Measurements from ENCODE around the gene GRIA4. TPM values are rescaled to one million over a fixed set of nuclear protein-coding genes. Genes with fewer than 3 reads are reported as not detected.
A peak's percentile ranks its signal among the peaks of the same experiment; 100 is the strongest.

Gene GRIA4
- total and polyA plus RNA-seq, 5 donors from 2014 or later: not detected

DNA sequence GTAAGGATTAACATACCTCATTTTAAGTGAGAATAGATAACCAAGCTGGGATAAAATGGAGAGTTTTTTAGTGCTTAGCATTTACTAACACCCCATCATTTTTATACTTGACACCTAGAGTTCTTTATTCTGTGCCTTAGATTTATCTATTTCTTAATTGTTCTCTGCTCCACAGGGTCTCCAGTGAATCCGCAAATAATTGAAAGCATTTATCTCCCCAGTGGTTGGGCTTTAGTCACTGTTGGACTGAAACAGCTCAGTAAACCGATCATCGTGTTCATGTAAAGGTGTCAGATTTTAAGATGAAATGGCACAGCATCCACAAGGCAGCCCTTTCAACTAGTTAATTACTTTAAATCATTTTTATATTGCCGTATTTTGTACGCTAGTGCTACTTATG lies 17.8 kb upstream of the GRIA4 start:
- Mint-ChIP-seq H3K9me3 (peaks cover 0 to 2% (median 0%) of the 10 kb centered on the region in 7 donors), H3K27me3 (no peaks in the 10 kb centered on the region), H3K4me1 (no peaks in the 10 kb centered on the region), H3K27ac (no peak overlapping the region), H3K36me3 (no peaks in the 10 kb centered on the region), H3K4me3 (no peak overlapping the region)
- Histone ChIP-seq H3K36me3 (ENCODE audit: control insufficient read depth, insufficient read depth, low read length) (no peaks in the 10 kb centered on the region), H3K27me3 (ENCODE audit: control insufficient read depth, insufficient read depth, low read length) (no peaks in the 10 kb centered on the region), H3K4me3 (ENCODE audit: low read depth, low read length) (no peak overlapping the region), H3K27ac (ENCODE audit: insufficient read depth, low read length, poor library complexity, severe bottlenecking) (no peak overlapping the region), H3K9me3 (ENCODE audit: control insufficient read depth in 2 of 2, low read length in 2 of 2) (no peaks in the 10 kb centered on the region), H3K4me1 (ENCODE audit: control insufficient read depth, insufficient read depth, low read length, poor library complexity, severe bottlenecking) (no peaks in the 10 kb centered on the region)
- no peak for ATAC-seq (ENCODE audit: low read depth in 2 of 2)
- no peak for DNase-seq

DNA sequence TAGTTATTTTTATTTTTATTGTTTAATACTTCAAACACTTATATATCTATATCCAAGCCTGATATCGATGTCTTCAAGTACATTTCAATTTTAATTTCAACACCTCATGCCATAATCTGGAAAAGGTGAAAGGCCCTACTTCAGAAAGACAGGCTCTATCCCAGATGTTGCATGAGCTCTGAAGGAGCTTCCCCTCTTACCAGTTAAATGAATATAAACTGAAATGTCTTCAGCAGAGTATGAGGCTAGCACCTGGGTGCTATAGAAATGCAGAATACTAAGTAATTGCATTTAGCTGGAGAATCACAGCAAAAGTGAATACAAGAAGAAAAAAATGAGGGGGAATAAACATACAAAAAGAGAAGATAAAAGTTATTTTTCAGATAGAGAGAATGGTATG lies 11.5 kb upstream of the GRIA4 start:
- Histone ChIP-seq H3K27me3 (ENCODE audit: control insufficient read depth, insufficient read depth, low read length) (no peaks in the 10 kb centered on the region), H3K4me1 (ENCODE audit: control insufficient read depth, insufficient read depth, low read length, poor library complexity, severe bottlenecking) (no peaks in the 10 kb centered on the region), H3K4me3 (ENCODE audit: low read depth, low read length) (no peak overlapping the region), H3K36me3 (ENCODE audit: control insufficient read depth, insufficient read depth, low read length) (no peaks in the 10 kb centered on the region), H3K9me3 (ENCODE audit: control insufficient read depth in 2 of 2, low read length in 2 of 2) (no peaks in the 10 kb centered on the region), H3K27ac (ENCODE audit: insufficient read depth, low read length, poor library complexity, severe bottlenecking) (no peak overlapping the region)
- DNase-seq (no peak), ATAC-seq (ENCODE audit: low read depth in 2 of 2) (no peak)
- Mint-ChIP-seq H3K4me3 (no peak overlapping the region), H3K27ac (no peak overlapping the region), H3K36me3 (no peaks in the 10 kb centered on the region), H3K9me3 (peaks cover 0 to 2% (median 0%) of the 10 kb centered on the region in 7 donors), H3K27me3 (peaks cover 5% of the 10 kb centered on the region), H3K4me1 (no peaks in the 10 kb centered on the region)

GRCh38 chr11:105603156-105603555 lies 6.7 kb upstream of the GRIA4 start:
- Histone ChIP-seq H3K27me3 (ENCODE audit: control insufficient read depth, insufficient read depth, low read length) (peaks cover 1% of the 10 kb centered on the region), H3K36me3 (ENCODE audit: control insufficient read depth, insufficient read depth, low read length) (no peaks in the 10 kb centered on the region), H3K4me3 (ENCODE audit: low read depth, low read length) (no peak overlapping the region), H3K4me1 (ENCODE audit: control insufficient read depth, insufficient read depth, low read length, poor library complexity, severe bottlenecking) (no peaks in the 10 kb centered on the region), H3K27ac (ENCODE audit: insufficient read depth, low read length, poor library complexity, severe bottlenecking) (no peak overlapping the region), H3K9me3 (ENCODE audit: control insufficient read depth in 2 of 2, low read length in 2 of 2) (no peaks in the 10 kb centered on the region)
- Mint-ChIP-seq H3K27me3 (peaks cover 5% of the 10 kb centered on the region), H3K4me3 (no peak overlapping the region), H3K36me3 (no peaks in the 10 kb centered on the region), H3K27ac (peak overlapping the region in 1 of 3 donors; percentile 38), H3K9me3 (peaks cover 0 to 4% (median 0%) of the 10 kb centered on the region in 7 donors), H3K4me1 (no peaks in the 10 kb centered on the region)
- no peak for ATAC-seq (ENCODE audit: low read depth in 2 of 2)
- no peak for DNase-seq

DNA sequence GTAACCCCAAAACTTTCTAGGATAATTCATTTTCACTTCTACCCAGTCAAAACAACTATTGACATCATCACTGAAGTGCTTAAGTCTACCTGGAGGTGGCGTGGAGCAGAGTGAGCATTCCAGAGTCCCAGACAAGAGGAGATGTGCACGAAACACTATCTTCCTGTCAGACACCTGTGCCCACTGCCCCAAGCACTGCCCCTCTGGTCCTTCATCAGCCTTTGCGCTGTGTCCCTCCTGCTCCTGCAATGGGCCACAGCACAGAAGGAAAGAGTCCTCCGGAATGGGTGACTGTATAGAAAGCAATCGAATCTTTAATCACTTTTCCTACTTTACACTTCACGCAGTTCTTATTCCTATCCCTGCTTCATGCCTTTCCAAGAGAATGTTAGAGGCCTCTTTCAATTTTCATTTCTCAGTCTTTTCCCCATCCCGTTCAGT lies 512 bp upstream of the GRIA4 start:
- ATAC-seq (ENCODE audit: low read depth in 2 of 2) (peak; percentile 34 to 57), DNase-seq (peak in 1 of 3 donors; percentile 16)
- H3K4me1 ChIP-seq (ENCODE audit: control insufficient read depth, insufficient read depth, low read length, poor library complexity, severe bottlenecking): no peaks in the 10 kb centered on the region
- no peaks in the 10 kb centered on the region for H3K36me3 ChIP-seq (ENCODE audit: control insufficient read depth, insufficient read depth, low read length)
- peaks cover 0 to 7% (median 0%) of the 10 kb centered on the region in 7 donors for H3K9me3 Mint-ChIP-seq
- peaks cover 19% of the 10 kb centered on the region for H3K27me3 ChIP-seq (ENCODE audit: control insufficient read depth, insufficient read depth, low read length)
- no peaks in the 10 kb centered on the region for H3K9me3 ChIP-seq (ENCODE audit: control insufficient read depth in 2 of 2, low read length in 2 of 2)
- no peak overlapping the region for H3K4me3 ChIP-seq (ENCODE audit: low read depth, low read length)
- peaks cover 34% of the 10 kb centered on the region for H3K27me3 Mint-ChIP-seq
- H3K27ac ChIP-seq (ENCODE audit: insufficient read depth, low read length, poor library complexity, severe bottlenecking): no peak overlapping the region
- peaks cover 0 to 25% (median 4%) of the 10 kb centered on the region in 4 donors for H3K4me1 Mint-ChIP-seq
- peak overlapping the region in 1 of 4 donors; percentile 72 for H3K4me3 Mint-ChIP-seq
- no peak overlapping the region for H3K27ac Mint-ChIP-seq
- no peaks in the 10 kb centered on the region for H3K36me3 Mint-ChIP-seq

DNA sequence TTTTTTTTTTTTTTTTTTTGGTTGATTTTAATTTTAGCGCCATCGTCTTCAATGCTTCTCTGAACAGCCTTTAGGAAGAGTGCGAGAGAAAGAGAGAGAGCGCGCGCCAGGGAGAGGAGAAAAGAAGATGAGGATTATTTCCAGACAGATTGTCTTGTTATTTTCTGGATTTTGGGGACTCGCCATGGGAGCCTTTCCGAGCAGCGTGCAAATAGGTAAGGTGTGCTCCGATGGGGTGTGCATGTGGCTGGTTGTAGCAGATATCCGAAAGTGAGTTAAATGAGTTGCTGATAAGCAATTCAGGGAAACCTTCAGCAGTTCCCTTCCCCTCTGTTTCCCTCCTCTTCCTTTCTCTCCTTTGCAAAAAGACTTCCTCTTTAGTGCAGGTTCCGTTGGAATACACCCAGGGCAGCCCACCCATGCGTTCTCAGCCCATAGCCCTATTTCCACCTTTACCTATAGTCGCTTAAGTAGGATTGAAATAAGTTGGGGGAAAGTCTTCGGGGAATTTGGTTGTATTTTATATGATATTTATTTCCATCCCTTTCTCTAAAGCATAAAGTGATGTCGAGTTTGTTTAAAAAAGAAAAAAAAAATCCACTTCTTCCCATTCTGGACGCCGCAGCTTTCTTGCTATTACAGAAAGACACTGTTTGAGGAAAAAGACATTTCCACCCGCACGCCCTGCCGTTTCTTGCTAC lies 1.1 kb downstream of the GRIA4 start:
- peak overlapping the region in 2 of 4 donors; percentile 73 to 77 for H3K4me3 Mint-ChIP-seq

GRCh38 chr11:105611572-105612441 lies 1.9 kb downstream of the GRIA4 start:
- H3K27ac ChIP-seq (ENCODE audit: insufficient read depth, low read length, poor library complexity, severe bottlenecking): no peak overlapping the region
- peaks cover 0 to 25% (median 4%) of the 10 kb centered on the region in 4 donors for H3K4me1 Mint-ChIP-seq
- H3K27ac Mint-ChIP-seq: no peak overlapping the region
- H3K27me3 ChIP-seq (ENCODE audit: control insufficient read depth, insufficient read depth, low read length): peaks cover 19% of the 10 kb centered on the region
- H3K4me3 ChIP-seq (ENCODE audit: low read depth, low read length): no peak overlapping the region
- H3K9me3 Mint-ChIP-seq: peaks cover 0 to 5% (median 0%) of the 10 kb centered on the region in 7 donors
- H3K36me3 ChIP-seq (ENCODE audit: control insufficient read depth, insufficient read depth, low read length): no peaks in the 10 kb centered on the region
- no peaks in the 10 kb centered on the region for H3K36me3 Mint-ChIP-seq
- DNase-seq: no peak
- ATAC-seq (ENCODE audit: low read depth in 2 of 2): no peak
- no peaks in the 10 kb centered on the region for H3K4me1 ChIP-seq (ENCODE audit: control insufficient read depth, insufficient read depth, low read length, poor library complexity, severe bottlenecking)
- H3K4me3 Mint-ChIP-seq: peak overlapping the region in 1 of 4 donors; percentile 7
- peaks cover 34% of the 10 kb centered on the region for H3K27me3 Mint-ChIP-seq
- H3K9me3 ChIP-seq (ENCODE audit: control insufficient read depth in 2 of 2, low read length in 2 of 2): no peaks in the 10 kb centered on the region

More for the DNA sequence above, 1.1 kb downstream of the GRIA4 start:
- Mint-ChIP-seq H3K27ac (no peak overlapping the region), H3K36me3 (no peaks in the 10 kb centered on the region), H3K27me3 (peaks cover 34% of the 10 kb centered on the region), H3K9me3 (peaks cover 0 to 5% (median 0%) of the 10 kb centered on the region in 7 donors), H3K4me1 (peaks cover 0 to 25% (median 4%) of the 10 kb centered on the region in 4 donors)
- Histone ChIP-seq H3K36me3 (ENCODE audit: control insufficient read depth, insufficient read depth, low read length) (no peaks in the 10 kb centered on the region), H3K4me3 (ENCODE audit: low read depth, low read length) (no peak overlapping the region), H3K4me1 (ENCODE audit: control insufficient read depth, insufficient read depth, low read length, poor library complexity, severe bottlenecking) (no peaks in the 10 kb centered on the region), H3K9me3 (ENCODE audit: control insufficient read depth in 2 of 2, low read length in 2 of 2) (no peaks in the 10 kb centered on the region), H3K27me3 (ENCODE audit: control insufficient read depth, insufficient read depth, low read length) (peaks cover 19% of the 10 kb centered on the region), H3K27ac (ENCODE audit: insufficient read depth, low read length, poor library complexity, severe bottlenecking) (no peak overlapping the region)
- no peak for DNase-seq
- no peak for ATAC-seq (ENCODE audit: low read depth in 2 of 2)

DNA sequence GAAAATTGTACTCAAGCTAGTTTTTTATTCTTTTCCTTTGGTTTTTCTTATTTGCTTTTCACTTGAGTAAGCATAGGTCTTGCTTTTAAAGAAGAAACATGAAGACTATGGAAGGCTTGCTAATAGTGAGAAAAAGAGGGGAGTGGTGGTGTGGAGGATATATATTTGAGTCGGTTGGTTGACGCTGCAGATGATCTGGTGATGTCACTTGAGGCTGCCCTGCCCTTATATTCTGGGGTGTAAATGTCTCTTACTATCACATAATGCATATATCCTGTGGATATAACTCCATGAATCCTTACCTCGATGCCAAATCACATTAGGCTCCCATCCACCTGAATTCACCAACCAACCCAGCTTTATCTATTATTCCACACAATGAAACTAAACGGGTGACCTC lies 2.9 kb downstream of the GRIA4 start:
- H3K4me1 ChIP-seq (ENCODE audit: control insufficient read depth, insufficient read depth, low read length, poor library complexity, severe bottlenecking): no peaks in the 10 kb centered on the region
- H3K36me3 ChIP-seq (ENCODE audit: control insufficient read depth, insufficient read depth, low read length): no peaks in the 10 kb centered on the region
- no peak overlapping the region for H3K4me3 ChIP-seq (ENCODE audit: low read depth, low read length)
- H3K27ac ChIP-seq (ENCODE audit: insufficient read depth, low read length, poor library complexity, severe bottlenecking): no peak overlapping the region
- Mint-ChIP-seq H3K27ac (no peak overlapping the region), H3K9me3 (peaks cover 0 to 2% (median 0%) of the 10 kb centered on the region in 7 donors), H3K4me3 (no peak overlapping the region), H3K36me3 (no peaks in the 10 kb centered on the region), H3K27me3 (peaks cover 34% of the 10 kb centered on the region), H3K4me1 (peaks cover 0 to 25% (median 4%) of the 10 kb centered on the region in 4 donors)
- no peak for ATAC-seq (ENCODE audit: low read depth in 2 of 2)
- no peaks in the 10 kb centered on the region for H3K9me3 ChIP-seq (ENCODE audit: control insufficient read depth in 2 of 2, low read length in 2 of 2)
- H3K27me3 ChIP-seq (ENCODE audit: control insufficient read depth, insufficient read depth, low read length): peaks cover 18% of the 10 kb centered on the region
- no peak for DNase-seq
